HS-27A (cell line): ENCODE measurements around the gene KRT36.

Experiments
- DNase-seq: peaks from one replicate; pipeline ENCODE4 v3.0.0-alpha.2; 2012; ENCODE audit warnings: low read depth, missing footprints

Gene KRT36

DNA sequence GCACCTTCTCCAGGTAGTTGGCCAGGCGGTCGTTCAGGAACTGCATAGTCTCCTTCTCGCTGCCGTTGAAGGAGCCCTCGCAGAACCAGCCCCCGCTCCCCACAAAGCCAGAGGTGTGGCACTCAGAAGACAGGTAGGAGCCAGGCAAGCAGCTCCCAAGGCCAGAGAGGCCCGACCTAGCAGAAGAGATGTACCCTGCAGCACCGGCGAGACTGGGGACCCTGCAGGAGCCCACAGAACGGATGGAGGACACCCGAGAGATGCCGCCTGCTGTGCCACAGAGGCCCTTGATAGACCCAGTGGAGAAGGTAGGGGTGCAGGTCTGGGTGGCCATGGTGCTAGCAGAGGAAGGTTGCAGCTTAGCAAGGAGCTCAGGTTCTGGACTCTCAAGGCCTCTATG is at the start of gene KRT36:
Gene KRT36 (minus strand): TSS at position 380 of the 400 bp plus-strand sequence. CDS start 46 bp downstream, at position 334.
- DNase-seq = no peak

DNA sequence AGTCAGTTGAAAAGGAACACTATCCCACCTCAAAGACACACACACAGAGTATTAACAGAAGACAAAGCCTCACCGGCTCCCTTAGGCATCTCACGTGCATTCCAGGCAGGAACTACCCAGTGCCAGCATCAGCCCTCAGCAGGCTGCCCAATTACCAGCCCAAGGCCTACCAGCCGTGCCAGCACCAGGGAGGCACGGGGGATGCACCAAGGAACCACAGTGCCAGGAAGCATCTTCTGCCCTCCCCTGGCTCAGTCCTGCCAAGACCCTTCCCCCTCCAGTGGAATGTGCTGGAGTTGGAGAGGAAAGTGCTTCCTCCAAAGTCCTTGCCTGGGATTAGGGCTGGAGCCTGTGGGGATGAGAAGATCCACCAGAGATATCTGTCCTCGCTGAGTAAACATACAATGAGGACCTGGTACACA is 49.4 kb upstream of the KRT36 start:
- DNase-seq = no peak

DNA sequence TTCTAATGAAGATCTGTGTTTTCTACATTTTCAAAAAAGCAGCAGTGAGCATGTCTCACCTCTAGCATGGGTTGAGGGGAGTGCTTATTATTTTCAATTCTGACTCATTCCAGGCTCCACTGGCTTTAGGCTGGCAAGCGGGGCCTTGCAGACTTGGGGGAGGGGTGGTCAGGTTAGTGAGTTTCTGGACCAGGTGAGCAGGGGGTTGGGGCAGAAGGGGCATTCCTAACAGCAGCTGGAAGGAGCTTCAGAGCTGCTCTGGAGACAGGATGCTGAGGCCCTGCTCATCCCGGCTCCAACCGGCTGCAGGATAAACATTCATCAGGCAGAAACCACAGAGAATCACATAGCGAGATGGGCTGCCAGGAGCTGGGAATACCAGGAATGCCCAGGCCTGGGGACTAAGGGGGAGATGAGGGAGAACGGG is 48.9 kb upstream of the KRT36 start:
- DNase-seq = no peak

DNA sequence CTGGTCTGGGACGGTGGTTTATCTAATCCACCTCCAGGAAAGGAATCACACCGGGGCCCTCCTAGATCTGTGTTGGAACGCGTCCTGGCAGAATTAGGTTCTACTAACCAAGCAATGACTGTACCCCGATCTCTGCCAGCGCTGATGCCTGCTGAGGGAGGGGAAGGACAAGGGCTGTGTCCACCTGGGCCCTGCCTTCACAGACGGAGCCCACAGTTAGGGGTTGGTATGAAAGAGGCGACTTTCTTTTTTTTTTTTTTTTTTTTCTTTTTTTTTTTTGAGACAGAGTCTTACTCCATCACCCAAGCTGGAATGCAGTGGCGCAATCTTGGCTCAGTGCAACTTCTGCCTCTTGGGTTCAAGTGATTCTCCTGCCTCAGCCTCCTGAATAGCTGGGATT is 48.3 kb upstream of the KRT36 start:
- no peak for DNase-seq

DNA sequence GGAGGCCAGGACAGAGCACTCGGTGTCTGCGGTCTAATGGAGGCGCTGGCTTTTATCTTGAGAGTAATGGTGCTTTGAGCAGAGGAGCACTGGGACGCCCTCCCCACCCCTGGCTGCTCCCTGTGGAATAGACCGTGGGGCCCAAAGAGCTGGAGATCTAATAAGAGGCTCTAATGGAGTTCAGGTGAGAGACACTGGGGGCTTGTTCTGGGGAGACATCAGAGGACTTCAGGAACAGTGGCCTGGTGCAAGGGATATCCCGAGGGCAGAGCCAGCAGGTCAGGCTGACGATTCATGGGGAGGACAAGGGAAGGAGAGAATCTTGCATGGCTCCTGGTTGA is 47.9 kb upstream of the KRT36 start:
- DNase-seq = no peak

DNA sequence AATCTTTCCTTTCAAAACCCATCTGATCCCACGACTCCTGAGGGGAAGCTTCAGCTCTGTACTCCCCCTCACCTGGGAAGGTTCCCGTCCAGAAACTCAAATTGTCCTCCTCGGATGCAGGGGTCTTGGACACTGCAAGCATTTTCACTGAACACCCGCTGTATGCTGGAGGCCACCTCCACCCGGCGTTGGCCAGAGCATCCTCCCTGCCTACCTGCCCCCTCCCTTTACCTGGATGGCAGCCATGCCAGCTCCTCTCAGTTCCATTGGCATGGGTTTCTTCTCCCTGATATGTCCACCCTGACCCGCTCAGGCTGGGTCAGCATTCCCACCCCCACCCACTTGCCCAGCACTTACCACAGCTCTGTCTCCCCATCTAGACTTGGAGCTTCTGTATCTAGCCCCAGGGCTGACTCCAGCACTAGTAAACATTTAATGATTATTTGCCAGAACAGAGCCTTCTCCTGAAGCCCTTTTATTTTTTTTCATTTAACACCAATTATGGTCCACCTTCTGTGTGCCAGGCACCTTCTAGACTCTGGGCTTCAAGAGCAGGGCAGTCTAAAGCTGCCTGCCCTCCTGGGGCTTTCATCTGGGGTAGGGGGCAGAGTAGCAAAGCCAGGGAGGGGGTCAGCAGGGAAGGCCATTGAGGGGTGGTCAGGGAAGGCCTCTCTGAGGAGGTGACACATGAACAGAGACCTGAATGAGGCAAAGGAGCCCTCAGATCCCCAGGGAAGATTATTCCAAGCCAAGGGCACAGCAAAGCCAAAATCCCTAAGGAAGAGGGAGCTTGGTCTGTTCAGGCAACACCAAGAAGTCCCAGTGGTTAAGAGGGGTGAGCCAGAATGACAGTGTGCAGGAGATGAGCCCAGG is 47.3 kb upstream of the KRT36 start:
- DNase-seq = no peak

DNA sequence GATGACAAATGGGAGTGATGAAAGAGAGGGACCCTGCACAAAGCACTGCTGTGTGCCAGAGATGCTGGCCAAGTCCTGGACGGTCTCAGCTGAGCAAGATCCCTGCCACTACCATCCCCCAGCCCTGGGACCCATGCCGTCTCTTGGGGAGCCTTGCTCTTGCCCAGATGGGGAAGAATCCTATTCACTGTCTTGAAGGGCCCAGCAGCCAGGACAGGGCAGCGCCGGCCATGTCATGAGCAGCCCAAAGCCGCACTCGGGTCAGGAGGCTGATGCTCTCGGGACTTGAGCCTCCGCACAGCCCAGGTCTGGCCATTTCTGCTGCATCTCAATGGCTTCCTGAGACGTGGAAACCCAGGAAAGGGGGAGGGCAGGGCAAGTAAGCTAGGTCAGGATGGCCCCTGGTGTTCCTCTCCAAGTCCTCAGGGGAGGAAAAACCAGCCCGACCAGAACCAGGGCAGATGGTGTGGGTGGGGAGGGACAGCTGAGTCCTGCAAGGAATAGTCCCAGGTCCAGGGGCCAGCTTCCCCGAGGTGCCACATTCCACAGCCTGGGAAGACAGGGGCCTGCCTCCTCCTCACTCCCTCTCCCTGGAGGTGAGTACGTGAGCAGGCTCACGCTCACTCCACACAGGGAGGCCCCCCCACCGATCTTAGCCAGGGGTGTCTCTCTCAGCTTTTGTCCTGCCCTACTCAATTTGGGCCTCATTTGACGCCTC is 46.2 kb upstream of the KRT36 start:
- DNase-seq = no peak

DNA sequence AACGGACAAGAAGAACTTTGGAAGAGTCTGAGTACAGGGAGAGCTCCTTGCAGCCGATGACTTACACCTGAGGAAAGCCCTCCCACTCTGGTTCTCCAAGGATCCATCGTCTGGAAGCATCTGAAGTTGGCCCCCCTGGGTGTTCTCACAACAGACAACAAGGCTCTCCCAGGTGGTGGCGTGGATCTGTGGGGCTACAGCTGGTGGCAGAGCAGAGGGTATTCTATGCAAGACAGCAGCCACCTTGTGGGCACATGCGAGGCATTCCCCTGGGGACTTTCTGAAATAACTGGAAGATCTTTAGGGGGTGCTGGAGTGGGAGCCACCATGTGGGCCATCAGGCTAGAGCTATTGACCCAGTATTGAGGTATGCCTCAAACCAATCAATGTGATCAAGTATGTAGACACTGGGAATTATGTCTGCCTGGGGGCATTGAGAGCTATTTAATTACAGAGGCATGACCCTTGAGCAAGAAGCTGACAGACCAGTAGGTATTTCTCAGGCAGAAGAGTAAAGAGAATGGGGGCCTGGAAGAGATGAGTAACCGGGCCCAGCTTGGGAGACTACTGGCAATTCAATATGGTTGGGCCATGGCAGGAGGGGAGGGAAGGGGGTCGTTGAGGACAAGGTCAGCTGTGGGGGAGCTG is 45.3 kb upstream of the KRT36 start:
- DNase-seq = no peak

DNA sequence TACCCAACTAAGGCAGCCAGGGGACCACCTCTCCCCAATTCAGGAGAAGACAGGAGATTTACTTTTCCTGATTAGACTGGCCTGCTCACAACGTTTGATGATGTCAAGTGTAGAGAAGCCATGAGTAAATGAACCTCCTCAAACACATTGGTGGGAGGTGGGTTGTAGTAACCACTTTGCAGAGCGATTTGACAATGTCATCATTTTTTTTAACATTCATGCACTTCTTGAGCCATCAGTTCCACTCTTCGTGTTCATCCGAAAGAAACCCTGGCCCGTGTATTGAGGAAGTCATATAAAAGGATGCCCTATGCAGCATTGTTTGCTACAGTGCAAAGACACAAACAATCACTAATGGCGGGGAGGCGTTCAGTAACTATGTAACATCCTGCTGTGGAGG is 43.9 kb upstream of the KRT36 start:
- DNase-seq = no peak

DNA sequence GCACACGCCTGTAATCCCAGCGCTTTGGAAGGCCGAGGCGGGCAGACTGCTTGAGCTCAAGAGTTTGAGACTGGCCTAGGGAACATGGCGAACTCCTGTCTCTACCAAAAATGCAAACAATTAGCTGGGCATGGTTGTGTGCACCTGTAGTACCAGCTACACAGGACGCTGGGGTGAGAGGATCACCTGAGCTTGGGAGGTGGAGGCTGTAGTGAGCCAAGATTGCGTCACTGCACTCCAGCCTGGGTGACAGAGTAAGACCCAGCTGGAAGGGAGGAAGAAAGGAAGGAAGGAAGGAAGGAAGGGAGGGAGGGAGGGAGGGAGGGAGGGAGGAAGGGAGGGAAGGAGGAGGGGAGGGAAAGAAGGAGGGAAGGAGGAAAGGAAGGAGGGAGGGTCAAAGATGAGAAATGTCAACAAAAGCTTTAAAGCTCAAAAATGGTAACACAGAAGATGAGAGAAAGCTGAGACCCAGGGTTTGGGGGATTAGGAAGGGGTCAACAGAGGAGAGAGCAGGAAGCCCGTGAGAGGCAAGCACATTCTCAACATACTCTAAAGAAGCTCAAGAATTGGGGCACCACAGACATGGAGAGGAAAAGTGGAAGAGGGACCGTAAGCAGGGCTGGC is 43.3 kb upstream of the KRT36 start:
- no peak for DNase-seq

DNA sequence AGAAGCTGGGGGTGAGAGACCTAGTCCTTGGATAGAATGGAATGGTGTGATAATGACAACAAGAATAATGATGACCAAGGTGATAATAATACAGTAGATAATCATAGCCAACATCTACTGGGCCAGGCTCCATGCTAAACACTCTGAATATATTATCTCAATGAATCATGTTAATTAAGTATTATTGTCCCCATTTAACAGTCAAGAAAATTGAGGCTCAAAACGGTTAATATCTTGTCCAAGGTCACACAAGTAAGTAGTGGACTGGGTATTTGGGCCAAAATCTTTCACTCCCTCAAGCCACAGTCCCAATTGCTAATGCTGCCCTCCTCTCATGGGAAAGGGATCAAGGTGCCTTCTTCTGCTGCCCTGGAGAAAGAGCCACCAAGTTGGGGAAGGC is 42.3 kb upstream of the KRT36 start:
- DNase-seq = no peak

DNA sequence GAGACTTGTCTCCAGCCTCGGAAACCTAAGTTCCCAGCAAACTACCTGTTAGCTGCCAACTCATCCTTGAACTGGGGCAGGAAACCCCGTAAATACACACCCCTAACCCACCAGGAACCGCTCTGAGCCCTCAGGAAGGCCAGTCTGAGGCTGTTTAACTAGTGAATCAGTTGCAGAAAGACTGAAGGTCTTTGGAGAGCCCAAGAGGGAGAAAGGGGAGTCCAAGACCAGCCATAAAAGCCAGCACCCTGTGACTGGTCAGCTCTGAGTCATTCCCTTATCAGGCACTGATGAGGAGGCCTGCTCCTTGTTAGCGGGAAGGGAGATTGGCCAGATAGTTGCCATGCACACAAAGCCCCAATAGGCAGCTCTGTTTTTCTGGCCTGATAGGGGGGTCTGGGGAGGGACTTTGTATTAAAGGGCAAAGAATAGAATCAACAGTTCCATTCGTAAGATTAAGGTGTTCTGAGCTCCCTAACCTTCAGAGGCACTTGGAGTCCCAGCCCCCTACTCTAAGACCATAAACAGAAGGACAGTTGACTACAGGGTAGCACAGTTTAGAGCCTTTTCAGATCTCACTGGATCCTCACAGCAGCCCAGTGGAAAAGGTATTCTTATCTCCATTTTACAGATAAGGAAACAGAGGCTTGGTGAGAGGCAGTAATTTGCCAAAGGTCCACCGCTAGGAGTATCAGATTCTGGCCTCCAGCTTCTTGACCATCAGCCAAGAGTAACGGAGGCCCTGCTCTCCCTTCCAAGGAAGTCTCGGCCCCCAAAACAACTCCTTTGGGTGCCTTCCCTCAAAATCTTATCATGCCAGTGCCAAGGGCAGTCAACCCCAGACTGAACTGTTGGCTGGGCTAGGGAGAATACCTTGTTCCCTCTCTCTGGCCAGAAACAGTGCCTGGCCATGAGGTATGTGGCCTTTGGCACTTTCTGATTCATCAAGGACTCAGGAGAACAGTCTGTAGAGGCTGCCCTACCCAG is 40.6 kb upstream of the KRT36 start:
- peak; percentile 65 for DNase-seq

DNA sequence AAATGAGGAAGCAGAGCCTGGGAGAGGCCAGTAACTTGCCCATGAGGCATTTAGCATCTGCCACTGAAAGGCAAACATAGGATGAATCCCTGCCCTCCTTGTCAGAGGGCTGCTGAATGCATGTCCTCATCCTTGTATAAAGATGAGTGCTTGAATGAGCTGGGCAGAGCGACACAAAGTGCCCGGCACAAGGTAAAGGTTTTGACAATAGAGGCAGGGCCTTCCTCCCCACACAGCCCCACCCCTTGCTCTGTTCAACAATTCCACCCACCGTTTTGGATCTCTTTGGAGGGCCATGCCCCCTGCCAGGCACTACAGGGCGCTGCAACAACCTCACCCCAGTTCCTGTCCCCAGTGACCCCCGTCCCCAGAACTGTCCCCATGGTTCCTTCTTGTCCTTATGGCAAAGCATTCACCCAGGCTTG is 39.8 kb upstream of the KRT36 start:
- no peak for DNase-seq

DNA sequence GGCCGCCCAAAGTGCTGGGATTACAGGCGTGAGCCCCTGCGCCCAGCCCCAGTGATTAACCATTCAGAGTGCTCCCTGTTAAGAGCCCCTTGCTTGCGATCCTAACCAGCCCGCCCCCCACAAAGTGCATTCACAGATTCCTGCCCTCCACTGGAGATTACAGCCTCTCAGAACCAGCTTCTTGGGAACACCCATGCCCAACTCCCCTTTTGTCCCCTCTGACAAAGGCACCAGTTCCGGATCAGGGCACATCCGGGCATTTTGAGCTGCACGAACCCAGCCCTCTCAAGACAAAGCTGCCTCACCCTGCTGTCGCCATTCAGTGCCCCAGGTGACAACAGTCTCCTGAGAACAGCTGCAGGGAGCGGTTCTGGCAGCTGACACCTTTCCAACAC is 39.2 kb upstream of the KRT36 start:
- no peak for DNase-seq

DNA sequence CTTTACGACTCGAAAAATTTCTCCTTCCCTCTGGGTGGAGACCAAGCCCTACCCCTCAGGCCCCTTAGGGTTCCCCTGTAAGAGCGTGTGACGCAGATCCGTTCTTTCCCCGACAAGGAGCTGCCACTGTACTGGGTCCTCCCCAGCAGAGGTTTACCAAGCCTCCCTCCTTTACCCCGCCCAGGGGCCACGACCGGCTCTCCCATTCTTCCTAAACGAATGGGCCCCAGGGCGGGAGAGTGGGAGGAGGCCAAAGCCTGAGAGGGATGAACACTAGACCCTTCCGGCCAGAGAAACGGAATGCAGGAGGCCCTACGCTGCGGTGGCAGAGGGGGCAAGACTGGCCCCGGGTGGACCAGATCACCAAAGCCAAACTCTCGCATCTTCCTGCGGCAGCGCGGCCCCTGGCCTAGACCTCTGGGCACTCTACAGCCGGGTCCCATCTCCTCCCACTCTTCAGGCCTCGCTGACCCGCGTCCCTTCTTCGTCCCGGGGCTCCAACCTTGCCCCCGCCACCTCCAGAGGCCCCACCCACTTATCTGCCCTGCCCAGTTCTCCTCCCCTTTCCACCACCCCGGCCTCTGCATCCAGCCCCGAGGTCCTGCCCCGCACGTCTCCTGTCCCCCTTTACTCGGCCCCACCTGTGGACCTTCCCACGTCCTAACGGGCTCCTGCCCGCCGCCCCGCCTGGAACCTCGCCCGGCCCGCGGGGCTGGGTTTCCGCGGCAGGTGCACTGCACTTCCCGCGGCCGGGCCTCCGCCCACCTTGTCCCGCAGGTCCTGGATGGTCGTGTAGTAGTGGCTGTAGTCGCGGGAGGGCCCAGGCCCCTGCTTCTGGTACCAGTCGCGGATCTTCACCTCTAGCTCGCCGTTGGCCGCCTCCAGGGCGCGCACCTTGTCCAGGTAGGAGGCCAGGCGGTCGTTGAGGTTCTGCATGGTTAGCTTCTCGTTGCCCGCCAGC is 37.6 kb upstream of the KRT36 start:
- no peak for DNase-seq

DNA sequence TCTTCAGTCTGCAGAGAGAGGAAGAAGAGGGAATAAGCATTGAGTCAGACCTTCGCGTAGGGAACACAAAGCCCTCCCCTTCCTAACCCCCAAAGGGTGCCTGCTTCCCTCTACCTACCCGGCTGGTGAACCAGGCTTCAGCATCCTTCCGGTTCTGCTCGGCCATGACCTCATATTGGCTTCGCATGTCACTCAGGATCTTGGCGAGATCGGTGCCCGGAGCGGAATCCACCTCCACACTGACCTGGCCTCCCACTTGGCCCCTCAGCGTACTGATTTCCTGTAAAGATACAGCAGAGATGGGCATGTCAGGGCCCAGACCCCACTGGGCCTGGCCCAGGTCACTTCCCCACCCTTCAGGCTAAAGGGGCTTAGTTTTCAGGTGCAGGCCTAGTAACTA is 34.6 kb upstream of the KRT36 start:
- DNase-seq = no peak

DNA sequence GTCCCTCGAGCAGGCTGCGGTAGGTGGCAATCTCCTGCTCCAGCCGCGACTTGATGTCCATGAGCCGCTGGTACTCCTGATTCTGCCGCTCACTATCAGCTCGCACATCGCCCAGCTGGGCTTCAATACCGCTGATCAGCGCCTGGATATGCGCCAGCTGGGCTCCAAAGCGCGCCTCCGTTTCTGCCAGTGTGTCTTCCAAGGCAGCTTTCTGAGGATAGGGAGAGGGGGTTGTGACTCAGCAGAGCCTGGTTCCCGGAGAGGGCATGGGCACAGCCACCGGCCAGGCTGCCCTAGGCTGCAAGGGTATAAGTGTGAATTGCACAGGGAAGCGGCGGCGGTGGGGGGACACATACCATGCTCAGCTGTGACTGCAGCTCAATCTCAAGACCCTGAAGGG is 34.1 kb upstream of the KRT36 start:
- no peak for DNase-seq

DNA sequence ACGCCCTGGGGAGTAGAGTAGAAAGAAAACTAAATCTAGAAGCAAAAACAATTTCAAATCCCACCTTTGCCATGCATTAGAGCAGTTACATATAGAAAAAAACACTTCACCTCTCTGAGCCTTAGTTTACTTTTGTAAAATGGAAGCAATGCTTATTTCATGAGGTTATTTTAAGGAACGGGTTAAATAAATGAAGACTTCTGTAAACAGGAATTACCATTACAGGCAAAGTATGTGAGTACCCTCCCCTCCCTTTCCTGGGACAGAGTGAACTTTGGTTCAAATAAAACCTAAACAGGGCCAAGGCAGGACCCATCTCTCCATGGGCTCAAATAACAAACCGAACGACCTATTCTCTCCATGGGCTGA is 33.5 kb upstream of the KRT36 start:
- DNase-seq = no peak

DNA sequence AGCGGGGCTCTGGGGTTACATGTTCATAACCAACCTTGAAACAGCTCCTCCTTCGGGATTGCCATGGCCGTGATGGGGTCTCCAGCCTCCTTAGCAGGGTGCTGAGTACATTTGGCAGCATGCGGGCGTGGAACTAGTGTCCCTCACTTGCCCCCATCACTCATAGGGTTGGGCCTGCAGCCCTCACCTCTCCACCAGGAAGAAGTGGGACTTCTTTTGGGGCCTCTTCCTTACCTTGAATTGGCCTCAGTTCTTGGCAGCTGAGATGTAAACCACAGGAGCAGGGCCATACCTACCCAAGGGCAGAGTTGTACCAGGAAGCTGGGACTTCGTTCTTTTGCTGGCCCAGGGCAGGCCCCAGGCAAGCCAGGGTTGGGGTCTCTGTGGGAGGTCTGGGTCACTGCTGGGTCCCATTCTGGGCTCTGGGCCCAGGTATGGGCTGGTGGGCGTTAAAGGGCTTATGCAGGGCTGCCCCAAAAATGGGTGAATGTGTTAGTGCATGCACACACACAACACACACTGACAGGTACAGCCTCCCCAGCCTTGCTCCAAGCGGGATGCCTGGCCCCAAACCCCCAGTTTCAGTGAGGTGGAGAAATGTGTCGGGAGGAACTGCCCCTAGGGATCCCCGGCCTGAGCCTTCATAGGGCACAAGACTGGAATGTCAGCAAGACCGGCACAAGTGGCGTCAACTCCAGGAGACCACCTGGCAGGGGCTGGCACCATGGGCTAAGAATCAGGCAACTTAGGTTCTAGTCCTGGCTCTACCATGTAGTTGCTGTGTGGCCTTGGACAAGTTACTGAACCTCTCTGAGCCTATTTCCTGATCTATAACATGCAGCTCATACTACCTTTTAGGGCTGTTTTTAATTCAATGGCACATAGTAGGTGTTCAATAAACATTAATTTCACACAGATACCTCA is 32.9 kb upstream of the KRT36 start:
- no peak for DNase-seq
